ENCODE measurements around the gene MEIKIN. TPM values are rescaled to one million over a fixed set of nuclear protein-coding genes. Genes with fewer than 3 reads are reported as not detected.

Gene MEIKIN
- total and polyA plus RNA-seq, 2 experiments from 2014 or later: not detected

DNA sequence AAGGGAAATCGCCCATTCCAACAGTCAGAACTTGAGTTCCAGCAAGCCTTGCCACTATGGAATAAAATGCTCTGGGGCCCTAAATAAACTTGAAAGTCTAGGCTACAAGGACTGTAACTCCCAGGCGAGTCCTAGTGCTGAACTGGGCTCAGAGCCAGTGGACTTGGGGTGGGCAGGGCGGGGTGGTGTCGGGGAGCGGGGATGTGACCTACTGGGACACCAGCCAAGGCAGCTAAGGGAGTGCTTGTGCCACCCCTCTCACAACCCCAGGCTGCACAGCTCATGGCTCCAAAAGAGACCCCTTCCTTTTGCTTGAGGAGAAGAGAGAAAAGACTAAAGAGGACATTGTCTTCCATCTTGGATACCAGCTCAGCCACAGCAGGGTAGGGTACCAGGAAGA lies 61.5 kb downstream of the MEIKIN start (continued):
- TF ChIP-seq, protein P1, sequence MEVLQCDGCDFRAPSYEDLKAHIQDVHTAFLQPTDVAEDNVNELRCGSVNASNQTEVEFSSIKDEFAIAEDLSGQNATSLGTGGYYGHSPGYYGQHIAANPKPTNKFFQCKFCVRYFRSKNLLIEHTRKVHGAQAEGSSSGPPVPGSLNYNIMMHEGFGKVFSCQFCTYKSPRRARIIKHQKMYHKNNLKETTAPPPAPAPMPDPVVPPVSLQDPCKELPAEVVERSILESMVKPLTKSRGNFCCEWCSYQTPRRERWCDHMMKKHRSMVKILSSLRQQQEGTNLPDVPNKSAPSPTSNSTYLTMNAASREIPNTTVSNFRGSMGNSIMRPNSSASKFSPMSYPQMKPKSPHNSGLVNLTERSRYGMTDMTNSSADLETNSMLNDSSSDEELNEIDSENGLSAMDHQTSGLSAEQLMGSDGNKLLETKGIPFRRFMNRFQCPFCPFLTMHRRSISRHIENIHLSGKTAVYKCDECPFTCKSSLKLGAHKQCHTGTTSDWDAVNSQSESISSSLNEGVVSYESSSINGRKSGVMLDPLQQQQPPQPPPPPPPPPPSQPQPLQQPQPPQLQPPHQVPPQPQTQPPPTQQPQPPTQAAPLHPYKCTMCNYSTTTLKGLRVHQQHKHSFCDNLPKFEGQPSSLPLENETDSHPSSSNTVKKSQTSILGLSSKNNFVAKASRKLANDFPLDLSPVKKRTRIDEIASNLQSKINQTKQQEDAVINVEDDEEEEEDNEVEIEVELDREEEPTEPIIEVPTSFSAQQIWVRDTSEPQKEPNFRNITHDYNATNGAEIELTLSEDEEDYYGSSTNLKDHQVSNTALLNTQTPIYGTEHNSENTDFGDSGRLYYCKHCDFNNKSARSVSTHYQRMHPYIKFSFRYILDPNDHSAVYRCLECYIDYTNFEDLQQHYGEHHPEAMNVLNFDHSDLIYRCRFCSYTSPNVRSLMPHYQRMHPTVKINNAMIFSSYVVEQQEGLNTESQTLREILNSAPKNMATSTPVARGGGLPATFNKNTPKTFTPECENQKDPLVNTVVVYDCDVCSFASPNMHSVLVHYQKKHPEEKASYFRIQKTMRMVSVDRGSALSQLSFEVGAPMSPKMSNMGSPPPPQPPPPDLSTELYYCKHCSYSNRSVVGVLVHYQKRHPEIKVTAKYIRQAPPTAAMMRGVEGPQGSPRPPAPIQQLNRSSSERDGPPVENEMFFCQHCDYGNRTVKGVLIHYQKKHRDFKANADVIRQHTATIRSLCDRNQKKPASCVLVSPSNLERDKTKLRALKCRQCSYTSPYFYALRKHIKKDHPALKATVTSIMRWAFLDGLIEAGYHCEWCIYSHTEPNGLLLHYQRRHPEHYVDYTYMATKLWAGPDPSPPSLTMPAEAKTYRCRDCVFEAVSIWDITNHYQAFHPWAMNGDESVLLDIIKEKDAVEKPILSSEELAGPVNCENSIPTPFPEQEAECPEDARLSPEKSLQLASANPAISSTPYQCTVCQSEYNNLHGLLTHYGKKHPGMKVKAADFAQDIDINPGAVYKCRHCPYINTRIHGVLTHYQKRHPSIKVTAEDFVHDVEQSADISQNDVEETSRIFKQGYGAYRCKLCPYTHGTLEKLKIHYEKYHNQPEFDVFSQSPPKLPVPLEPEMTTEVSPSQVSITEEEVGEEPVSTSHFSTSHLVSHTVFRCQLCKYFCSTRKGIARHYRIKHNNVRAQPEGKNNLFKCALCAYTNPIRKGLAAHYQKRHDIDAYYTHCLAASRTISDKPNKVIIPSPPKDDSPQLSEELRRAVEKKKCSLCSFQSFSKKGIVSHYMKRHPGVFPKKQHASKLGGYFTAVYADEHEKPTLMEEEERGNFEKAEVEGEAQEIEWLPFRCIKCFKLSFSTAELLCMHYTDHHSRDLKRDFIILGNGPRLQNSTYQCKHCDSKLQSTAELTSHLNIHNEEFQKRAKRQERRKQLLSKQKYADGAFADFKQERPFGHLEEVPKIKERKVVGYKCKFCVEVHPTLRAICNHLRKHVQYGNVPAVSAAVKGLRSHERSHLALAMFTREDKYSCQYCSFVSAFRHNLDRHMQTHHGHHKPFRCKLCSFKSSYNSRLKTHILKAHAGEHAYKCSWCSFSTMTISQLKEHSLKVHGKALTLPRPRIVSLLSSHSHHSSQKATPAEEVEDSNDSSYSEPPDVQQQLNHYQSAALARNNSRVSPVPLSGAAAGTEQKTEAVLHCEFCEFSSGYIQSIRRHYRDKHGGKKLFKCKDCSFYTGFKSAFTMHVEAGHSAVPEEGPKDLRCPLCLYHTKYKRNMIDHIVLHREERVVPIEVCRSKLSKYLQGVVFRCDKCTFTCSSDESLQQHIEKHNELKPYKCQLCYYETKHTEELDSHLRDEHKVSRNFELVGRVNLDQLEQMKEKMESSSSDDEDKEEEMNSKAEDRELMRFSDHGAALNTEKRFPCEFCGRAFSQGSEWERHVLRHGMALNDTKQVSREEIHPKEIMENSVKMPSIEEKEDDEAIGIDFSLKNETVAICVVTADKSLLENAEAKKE (CRISPR knock-in tag; IDR thresholded peaks at IDR 0.05): no peak
- TF ChIP-seq POLR2AphosphoS5 (IDR thresholded peaks at IDR 0.05; ENCODE audit: low read depth): no peak

DNA sequence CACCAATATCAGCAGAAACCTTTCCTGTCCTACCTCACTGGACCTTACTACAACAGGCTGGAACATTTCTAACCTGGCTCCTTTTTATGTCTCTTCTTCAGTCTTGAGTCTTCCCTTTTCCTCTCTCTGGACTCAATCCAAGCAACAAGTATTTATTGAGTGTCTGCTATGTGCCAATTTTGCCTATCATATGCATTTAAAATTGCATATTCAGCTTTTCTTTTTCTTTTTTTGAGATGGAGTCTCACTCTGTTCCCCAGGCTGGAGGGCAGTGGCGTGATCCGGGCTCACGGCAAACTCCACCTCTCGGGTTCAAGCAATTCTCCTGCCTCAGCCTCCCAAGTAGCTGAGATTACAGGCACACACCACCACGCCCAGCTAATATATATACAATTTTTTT lies 65.8 kb downstream of the MEIKIN start:
- no peaks in the 10 kb centered on the region for H3K4me1 ChIP-seq (ENCODE audit: insufficient read depth)
- no peaks in the 10 kb centered on the region for H3K79me2 ChIP-seq (replicated peaks; ENCODE audit: insufficient read depth)
- no peaks in the 10 kb centered on the region for H3K27me3 ChIP-seq (ENCODE audit: insufficient read depth)
- H3K4me3 ChIP-seq: no peak overlapping the region
- Mint-ChIP-seq H3K27ac (no peak overlapping the region), H3K36me3 (ENCODE audit: low read depth) (no peaks in the 10 kb centered on the region), H3K27me3 (ENCODE audit: insufficient read depth, low read depth, poor library complexity) (no peaks in the 10 kb centered on the region), H3K9me3 (peaks cover 7% of the 10 kb centered on the region; the same call in 2 of the 3 replicates), H3K4me3 (no peak overlapping the region), H3K4me1 (peaks cover 2% of the 10 kb centered on the region; the same call in 1 of the 3 replicates)
- no peak for ATAC-seq
- H3K9me2 ChIP-seq (ENCODE audit: insufficient read depth): no peaks in the 10 kb centered on the region
- H3F3A ChIP-seq (replicated peaks; ENCODE audit: low read depth): no peaks in the 10 kb centered on the region
- no peak overlapping the region for H3K4me2 ChIP-seq
- no peak for DNase-seq (ENCODE audit: low spot score)
- H4K20me1 ChIP-seq (replicated peaks; ENCODE audit: insufficient read depth): no peaks in the 10 kb centered on the region
- no peak overlapping the region for H2AFZ ChIP-seq
- no peak overlapping the region for H3K27ac ChIP-seq (ENCODE audit: low read depth)
- no peaks in the 10 kb centered on the region for H3K36me3 ChIP-seq (ENCODE audit: insufficient read depth)
- TF ChIP-seq EZH2 (IDR thresholded peaks at IDR 0.05; ENCODE audit: low read depth, unreplicated experiment): no peak
- TF ChIP-seq EZH2phosphoT487 (IDR thresholded peaks at IDR 0.05; ENCODE audit: unreplicated experiment): no peak
- TF ChIP-seq, protein P2, sequence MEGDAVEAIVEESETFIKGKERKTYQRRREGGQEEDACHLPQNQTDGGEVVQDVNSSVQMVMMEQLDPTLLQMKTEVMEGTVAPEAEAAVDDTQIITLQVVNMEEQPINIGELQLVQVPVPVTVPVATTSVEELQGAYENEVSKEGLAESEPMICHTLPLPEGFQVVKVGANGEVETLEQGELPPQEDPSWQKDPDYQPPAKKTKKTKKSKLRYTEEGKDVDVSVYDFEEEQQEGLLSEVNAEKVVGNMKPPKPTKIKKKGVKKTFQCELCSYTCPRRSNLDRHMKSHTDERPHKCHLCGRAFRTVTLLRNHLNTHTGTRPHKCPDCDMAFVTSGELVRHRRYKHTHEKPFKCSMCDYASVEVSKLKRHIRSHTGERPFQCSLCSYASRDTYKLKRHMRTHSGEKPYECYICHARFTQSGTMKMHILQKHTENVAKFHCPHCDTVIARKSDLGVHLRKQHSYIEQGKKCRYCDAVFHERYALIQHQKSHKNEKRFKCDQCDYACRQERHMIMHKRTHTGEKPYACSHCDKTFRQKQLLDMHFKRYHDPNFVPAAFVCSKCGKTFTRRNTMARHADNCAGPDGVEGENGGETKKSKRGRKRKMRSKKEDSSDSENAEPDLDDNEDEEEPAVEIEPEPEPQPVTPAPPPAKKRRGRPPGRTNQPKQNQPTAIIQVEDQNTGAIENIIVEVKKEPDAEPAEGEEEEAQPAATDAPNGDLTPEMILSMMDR (conservative IDR thresholded peaks at IDR 0.05; ENCODE audit: low read depth in 2 of 2): no peak
- TF ChIP-seq CREB1 (CRISPR knock-in tag; IDR thresholded peaks at IDR 0.05; ENCODE audit: low read depth): no peak
- TF ChIP-seq NANOG (IDR thresholded peaks at IDR 0.05; ENCODE audit: borderline replicate concordance): no peak
- TF ChIP-seq, protein P1 (CRISPR knock-in tag; IDR thresholded peaks at IDR 0.05): no peak
